Measurements from ENCODE around the gene APPL1. TPM values are rescaled to one million over a fixed set of nuclear protein-coding genes. Genes with fewer than 3 reads are reported as not detected.

Gene APPL1
- total RNA-seq, 2 experiments from 2014 or later, result 38.4 to 39.4 TPM

GRCh38 chr3:57309769-57310360, 82.3 kb downstream of the APPL1 start:
- Mint-ChIP-seq H3K9me3 (ENCODE audit: low read depth) (no peaks in the 10 kb centered on the region), H3K4me1 (no peaks in the 10 kb centered on the region), H3K27me3 (peaks cover 2% of the 10 kb centered on the region), H3K36me3 (ENCODE audit: low read depth) (no peaks in the 10 kb centered on the region), H3K4me3 (no peak overlapping the region), H3K27ac (no peak overlapping the region)
- POLR2A ChIA-PET, result no interaction called here
- CTCF ChIA-PET, result interaction anchor here (1.0 kb wide), 1 partner anchor 653 kb away, joined by 3 read pairs; no protein-coding TSS in a partner anchor
- intact Hi-C loops (cut with DNase I, micrococcal nuclease), result no loop called here
- DNase-seq (no peak), ATAC-seq (no peak)

GRCh38 chr3:57314204-57314603, 86.7 kb downstream of the APPL1 start:
- H3K27ac Mint-ChIP-seq, result no peak overlapping the region
- DNase-seq (no peak), ATAC-seq (no peak)
- H3K4me3 Mint-ChIP-seq, result no peak overlapping the region
- CTCF ChIA-PET, result interaction anchor here (1.5 kb wide), 1 partner anchor 63 kb away, joined by 3 read pairs; no protein-coding TSS in a partner anchor
- peaks cover 14% of the 10 kb centered on the region for H3K27me3 Mint-ChIP-seq
- peaks cover 1% of the 10 kb centered on the region for H3K9me3 Mint-ChIP-seq (ENCODE audit: low read depth)
- H3K36me3 Mint-ChIP-seq (ENCODE audit: low read depth), result no peaks in the 10 kb centered on the region
- intact Hi-C loops (cut with DNase I, micrococcal nuclease), result no loop called here
- POLR2A ChIA-PET, result no interaction called here
- no peaks in the 10 kb centered on the region for H3K4me1 Mint-ChIP-seq

Other genes with a start within 250 kb of the APPL1 start
- not detected for gene SPATA12, start 167.1 kb upstream of the APPL1 start, total RNA-seq
- gene IL17RD, start 62.4 kb upstream of the APPL1 start, total RNA-seq, result under 1 TPM; 0.05 to 0.18 TPM
- 1 to 10 TPM in 1 of 2 experiments, under 1 TPM in 1; 0.79 to 1.1 TPM for gene HESX1, start 27.8 kb upstream of the APPL1 start, total RNA-seq
- not detected for gene ASB14, start 65.0 kb downstream of the APPL1 start, total RNA-seq